HL-60 (cell line): ENCODE measurements around the gene ATP2B3.

Experiments
- DNase-seq, 2 experiments: peaks; one replicate each; pipeline ENCODE4 v3.0.0-alpha.2; 2010 to 2020; ENCODE audit warnings: low read depth in 1 of 2, low spot score in 1 of 2
- H3K27ac ChIP-seq: fragments of 250-450 bp; sonication (Bioruptor Pico); replicated peaks from 2 replicates; pipeline ENCODE4 v1.5.1; 2020; ENCODE audit warnings: mild to moderate bottlenecking, moderate library complexity
- H3K27me3 ChIP-seq: fragments of 250-450 bp; sonication (Bioruptor Pico); 2 replicates; pipeline ENCODE4 v1.5.1; 2021; ENCODE audit warnings: mild to moderate bottlenecking, moderate library complexity; ENCODE audit not compliant: insufficient read depth, poor library complexity, severe bottlenecking
- H3K4me3 ChIP-seq: replicated peaks from 2 replicates; pipeline ENCODE4 v1.5.1; 2011; ENCODE audit warnings: mild to moderate bottlenecking, control low read depth, low read length; ENCODE audit not compliant: insufficient read depth
- CTCF ChIP-seq: IDR thresholded peaks from one replicate; pipeline ENCODE4 v1.5.1; 2011; ENCODE audit warnings: low read length, control low read depth, inconsistent platforms; ENCODE audit not compliant: insufficient read depth
- GABPA ChIP-seq: IDR thresholded peaks from 2 replicates; pipeline ENCODE4 v1.6.1; 2012; ENCODE audit warnings: low read depth
- POLR2AphosphoS5 ChIP-seq: IDR thresholded peaks from 2 replicates; pipeline ENCODE4 v1.6.1; 2012; ENCODE audit warnings: low read depth
- SPI1 ChIP-seq: IDR thresholded peaks from 2 replicates; pipeline ENCODE4 v1.6.1; 2012; ENCODE audit warnings: low read depth, mild to moderate bottlenecking, borderline replicate concordance
- TF ChIP-seq, protein P1 (sequence below): IDR thresholded peaks from 2 replicates; pipeline ENCODE4 v1.6.1; 2012; ENCODE audit warnings: low read depth; ENCODE audit not compliant: insufficient replicate concordance

Gene ATP2B3

GRCh38 chrX:153595859-153596857 lies 78.7 kb downstream of the ATP2B3 start:
- H3K27me3 ChIP-seq: no peaks in the 10 kb centered on the region
- no peak overlapping the region for H3K27ac ChIP-seq
- no peak overlapping the region for H3K4me3 ChIP-seq
- TF ChIP-seq, protein P1, sequence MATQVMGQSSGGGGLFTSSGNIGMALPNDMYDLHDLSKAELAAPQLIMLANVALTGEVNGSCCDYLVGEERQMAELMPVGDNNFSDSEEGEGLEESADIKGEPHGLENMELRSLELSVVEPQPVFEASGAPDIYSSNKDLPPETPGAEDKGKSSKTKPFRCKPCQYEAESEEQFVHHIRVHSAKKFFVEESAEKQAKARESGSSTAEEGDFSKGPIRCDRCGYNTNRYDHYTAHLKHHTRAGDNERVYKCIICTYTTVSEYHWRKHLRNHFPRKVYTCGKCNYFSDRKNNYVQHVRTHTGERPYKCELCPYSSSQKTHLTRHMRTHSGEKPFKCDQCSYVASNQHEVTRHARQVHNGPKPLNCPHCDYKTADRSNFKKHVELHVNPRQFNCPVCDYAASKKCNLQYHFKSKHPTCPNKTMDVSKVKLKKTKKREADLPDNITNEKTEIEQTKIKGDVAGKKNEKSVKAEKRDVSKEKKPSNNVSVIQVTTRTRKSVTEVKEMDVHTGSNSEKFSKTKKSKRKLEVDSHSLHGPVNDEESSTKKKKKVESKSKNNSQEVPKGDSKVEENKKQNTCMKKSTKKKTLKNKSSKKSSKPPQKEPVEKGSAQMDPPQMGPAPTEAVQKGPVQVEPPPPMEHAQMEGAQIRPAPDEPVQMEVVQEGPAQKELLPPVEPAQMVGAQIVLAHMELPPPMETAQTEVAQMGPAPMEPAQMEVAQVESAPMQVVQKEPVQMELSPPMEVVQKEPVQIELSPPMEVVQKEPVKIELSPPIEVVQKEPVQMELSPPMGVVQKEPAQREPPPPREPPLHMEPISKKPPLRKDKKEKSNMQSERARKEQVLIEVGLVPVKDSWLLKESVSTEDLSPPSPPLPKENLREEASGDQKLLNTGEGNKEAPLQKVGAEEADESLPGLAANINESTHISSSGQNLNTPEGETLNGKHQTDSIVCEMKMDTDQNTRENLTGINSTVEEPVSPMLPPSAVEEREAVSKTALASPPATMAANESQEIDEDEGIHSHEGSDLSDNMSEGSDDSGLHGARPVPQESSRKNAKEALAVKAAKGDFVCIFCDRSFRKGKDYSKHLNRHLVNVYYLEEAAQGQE: no peak
- peak; percentile 36; the same call in 1 of the 2 replicates for TF ChIP-seq SPI1
- no peak for DNase-seq

- Histone ChIP-seq H3K27ac (no peak overlapping the region), H3K4me3 (no peak overlapping the region), H3K27me3 (no peaks in the 10 kb centered on the region)
- TF ChIP-seq GABPA (no peak), POLR2AphosphoS5 (no peak), SPI1 (no peak), CTCF (no peak)
- TF ChIP-seq, protein P1: no peak
- no peak for DNase-seq
These were observed 79.7 kb downstream of the ATP2B3 start for GRCh38 chrX:153596981-153597750.

- peak within 1 kb of the TSS; percentile 64 for H3K4me3 ChIP-seq
- DNase-seq: peak in 1 of 2 experiments; percentile 9
- TF ChIP-seq GABPA (no peak), SPI1 (no peak), CTCF (no peak), POLR2AphosphoS5 (no peak)
- TF ChIP-seq, protein P1: no peak
- H3K27ac ChIP-seq: peak within 1 kb of the TSS; percentile 78
- no peaks in the 10 kb centered on the region for H3K27me3 ChIP-seq
These were observed 81.2 kb downstream of the ATP2B3 start, which contains the start of gene CCNQ for GRCh38 chrX:153598541-153599191. TSS of gene CCNQ (minus strand) at chrX:153599139. CDS start at chrX:153599073, 66 bp downstream.
